Upper lobe of left lung (tissue), 4 donors: ENCODE results near the gene TAAR8.

Experiments
- EP300 ChIP-seq, 4 donors: sonication (generic); formaldehyde crosslinking; IDR thresholded peaks; one replicate each; pipeline ENCODE4 v1.5.1; 2017; ENCODE audit warnings: antibody characterized with exemption in 4 of 4, control low read depth in 2 of 4
- POLR2A ChIP-seq, 4 donors: fragments of 450-650 bp; IDR thresholded peaks; one replicate each; pipeline ENCODE4 v1.5.1; 2016 to 2017; ENCODE audit warnings: antibody characterized with exemption in 4 of 4, mild to moderate bottlenecking in 2 of 4
- TF ChIP-seq, protein P1 (sequence below), 6 experiments: fragments of 450-650 bp in 4 of 6; fragments of 200-600 bp in 2 of 6; sonication (generic) in 2 of 6; IDR thresholded peaks; one replicate each; pipeline ENCODE4 v1.5.1; 2016 to 2019; ENCODE audit warnings: antibody characterized with exemption in 6 of 6

DNA sequence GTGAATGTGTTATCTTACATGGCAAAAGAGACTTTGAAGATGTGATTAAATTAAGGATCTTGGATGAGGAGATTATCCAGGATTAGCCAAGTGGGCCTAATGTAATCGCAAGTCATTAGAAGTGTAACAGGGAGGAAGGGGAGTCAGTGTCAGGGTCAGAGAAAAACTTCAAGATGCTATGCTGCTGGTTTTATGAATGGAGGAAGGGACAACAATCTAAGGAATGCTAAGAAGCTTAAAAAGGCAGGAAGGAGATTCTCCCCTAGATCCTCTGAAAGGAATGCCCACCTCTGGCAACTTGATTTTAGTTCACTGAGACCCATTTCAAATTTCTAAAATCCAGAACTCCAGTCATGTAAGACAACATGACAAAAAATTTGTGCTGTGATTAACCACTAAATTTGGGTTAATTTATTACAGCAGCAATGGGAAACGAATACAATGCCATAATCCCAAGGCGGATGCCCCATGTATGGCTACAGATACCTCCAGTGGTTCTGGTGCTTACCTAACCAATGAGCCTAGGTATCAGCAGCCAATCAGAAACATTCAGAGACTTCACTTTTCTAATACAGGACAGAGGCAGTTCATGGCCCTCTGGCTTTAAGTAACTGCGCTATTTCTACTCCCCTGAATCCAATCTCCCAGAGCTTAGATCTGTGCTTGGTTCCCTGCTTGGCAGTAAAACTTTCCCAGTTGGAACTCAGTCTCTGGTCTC is 3.6 kb upstream of the TAAR8 start:
- TF ChIP-seq, protein P1, sequence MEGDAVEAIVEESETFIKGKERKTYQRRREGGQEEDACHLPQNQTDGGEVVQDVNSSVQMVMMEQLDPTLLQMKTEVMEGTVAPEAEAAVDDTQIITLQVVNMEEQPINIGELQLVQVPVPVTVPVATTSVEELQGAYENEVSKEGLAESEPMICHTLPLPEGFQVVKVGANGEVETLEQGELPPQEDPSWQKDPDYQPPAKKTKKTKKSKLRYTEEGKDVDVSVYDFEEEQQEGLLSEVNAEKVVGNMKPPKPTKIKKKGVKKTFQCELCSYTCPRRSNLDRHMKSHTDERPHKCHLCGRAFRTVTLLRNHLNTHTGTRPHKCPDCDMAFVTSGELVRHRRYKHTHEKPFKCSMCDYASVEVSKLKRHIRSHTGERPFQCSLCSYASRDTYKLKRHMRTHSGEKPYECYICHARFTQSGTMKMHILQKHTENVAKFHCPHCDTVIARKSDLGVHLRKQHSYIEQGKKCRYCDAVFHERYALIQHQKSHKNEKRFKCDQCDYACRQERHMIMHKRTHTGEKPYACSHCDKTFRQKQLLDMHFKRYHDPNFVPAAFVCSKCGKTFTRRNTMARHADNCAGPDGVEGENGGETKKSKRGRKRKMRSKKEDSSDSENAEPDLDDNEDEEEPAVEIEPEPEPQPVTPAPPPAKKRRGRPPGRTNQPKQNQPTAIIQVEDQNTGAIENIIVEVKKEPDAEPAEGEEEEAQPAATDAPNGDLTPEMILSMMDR (IDR thresholded peaks at IDR 0.05): no peak
- no peak for TF ChIP-seq EP300 (IDR thresholded peaks at IDR 0.05)
- no peak for TF ChIP-seq POLR2A (IDR thresholded peaks at IDR 0.05)
